ENCODE results near the gene PPP3CA. TPM values are rescaled to one million over a fixed set of nuclear protein-coding genes. Genes with fewer than 3 reads are reported as not detected.

The PPP3CA gene
- total RNA-seq, 2 experiments from 2014 or later, result 12.9 to 13.8 TPM

DNA sequence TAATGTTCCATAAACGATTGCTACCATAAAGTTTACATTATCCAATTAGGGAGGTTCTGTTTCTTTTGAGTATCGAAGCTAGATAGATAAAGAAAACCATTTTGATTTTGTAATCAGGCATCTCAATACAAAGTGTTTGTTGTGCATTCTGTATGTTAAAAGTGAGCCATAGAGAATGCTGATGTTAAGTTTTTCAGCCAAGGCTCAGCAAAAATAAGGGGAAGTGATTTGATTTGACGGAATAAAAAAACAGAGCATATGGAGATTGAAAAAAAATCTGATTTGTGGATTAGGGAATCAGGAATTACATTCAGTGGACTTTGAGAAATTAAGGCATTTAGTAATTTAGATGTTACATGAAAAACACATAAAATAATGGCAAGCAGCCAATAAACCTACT is 314.8 kb downstream of the PPP3CA start:
- ChIA-PET CTCF (no interaction called here), POLR2A (interaction anchor here (0.5 kb wide), 1 partner anchor 86 kb away, joined by 3 read pairs; no protein-coding TSS in a partner anchor)
- no peaks in the 10 kb centered on the region for H3K27me3 Mint-ChIP-seq
- no peaks in the 10 kb centered on the region for H3K9me3 Mint-ChIP-seq
- TF ChIP-seq, protein P1, sequence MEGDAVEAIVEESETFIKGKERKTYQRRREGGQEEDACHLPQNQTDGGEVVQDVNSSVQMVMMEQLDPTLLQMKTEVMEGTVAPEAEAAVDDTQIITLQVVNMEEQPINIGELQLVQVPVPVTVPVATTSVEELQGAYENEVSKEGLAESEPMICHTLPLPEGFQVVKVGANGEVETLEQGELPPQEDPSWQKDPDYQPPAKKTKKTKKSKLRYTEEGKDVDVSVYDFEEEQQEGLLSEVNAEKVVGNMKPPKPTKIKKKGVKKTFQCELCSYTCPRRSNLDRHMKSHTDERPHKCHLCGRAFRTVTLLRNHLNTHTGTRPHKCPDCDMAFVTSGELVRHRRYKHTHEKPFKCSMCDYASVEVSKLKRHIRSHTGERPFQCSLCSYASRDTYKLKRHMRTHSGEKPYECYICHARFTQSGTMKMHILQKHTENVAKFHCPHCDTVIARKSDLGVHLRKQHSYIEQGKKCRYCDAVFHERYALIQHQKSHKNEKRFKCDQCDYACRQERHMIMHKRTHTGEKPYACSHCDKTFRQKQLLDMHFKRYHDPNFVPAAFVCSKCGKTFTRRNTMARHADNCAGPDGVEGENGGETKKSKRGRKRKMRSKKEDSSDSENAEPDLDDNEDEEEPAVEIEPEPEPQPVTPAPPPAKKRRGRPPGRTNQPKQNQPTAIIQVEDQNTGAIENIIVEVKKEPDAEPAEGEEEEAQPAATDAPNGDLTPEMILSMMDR (IDR thresholded peaks at IDR 0.05), result no peak
- no peak overlapping the region for H3K4me3 Mint-ChIP-seq
- no peak overlapping the region for H3K27ac ChIP-seq (ENCODE audit: low read depth in 1 of 2, low read length in 2 of 2)
- intact Hi-C loops (cut with DNase I, micrococcal nuclease), result no loop called here
- H3K4me1 Mint-ChIP-seq (ENCODE audit: low read depth), result peaks cover 9% of the 10 kb centered on the region
- peaks cover 21% of the 10 kb centered on the region for H3K36me3 Mint-ChIP-seq (ENCODE audit: low read depth)
- H3K27me3 ChIP-seq (ENCODE audit: control insufficient read depth in 1 of 2, insufficient read depth in 2 of 2, low read length in 2 of 2), result no peaks in the 10 kb centered on the region
- H3K36me3 ChIP-seq (ENCODE audit: insufficient read depth, low read length), result peaks cover 6% of the 10 kb centered on the region
- no peak overlapping the region for H3K27ac Mint-ChIP-seq
- no peak for DNase-seq
- no peak overlapping the region for H3K4me3 ChIP-seq (ENCODE audit: low read length)
- H3K9me3 ChIP-seq (ENCODE audit: control insufficient read depth in 1 of 2, insufficient read depth in 1 of 2, low read length in 2 of 2), result no peaks in the 10 kb centered on the region
- no peak for ATAC-seq (ENCODE audit: poor library complexity)
- peaks cover 5% of the 10 kb centered on the region for H3K4me1 ChIP-seq (ENCODE audit: insufficient read depth, low read length)

DNA sequence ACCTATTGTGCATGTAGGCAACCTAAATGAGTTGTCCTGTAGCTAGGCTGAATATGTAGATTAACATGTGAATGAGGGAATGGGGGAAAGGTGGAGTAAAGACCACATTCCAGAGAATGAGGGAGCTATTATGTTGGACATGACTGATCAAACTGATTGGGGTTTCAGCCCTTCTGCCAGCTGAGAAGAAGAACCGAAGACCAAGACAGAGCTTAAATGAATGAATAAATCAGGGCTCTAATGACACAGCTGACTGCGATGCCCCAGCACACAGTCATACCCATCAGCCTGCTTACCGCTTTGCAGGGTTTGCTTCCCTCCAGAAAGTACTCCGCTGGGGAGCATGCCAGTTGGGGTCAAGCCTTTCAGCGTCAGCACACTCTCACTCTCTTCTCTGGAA is 315.4 kb downstream of the PPP3CA start:
- Histone ChIP-seq H3K27me3 (ENCODE audit: control insufficient read depth in 1 of 2, insufficient read depth in 2 of 2, low read length in 2 of 2) (no peaks in the 10 kb centered on the region), H3K4me1 (ENCODE audit: insufficient read depth, low read length) (peaks cover under 1% of the 10 kb centered on the region), H3K27ac (ENCODE audit: low read depth in 1 of 2, low read length in 2 of 2) (no peak overlapping the region), H3K36me3 (ENCODE audit: insufficient read depth, low read length) (peaks cover 6% of the 10 kb centered on the region), H3K4me3 (ENCODE audit: low read length) (no peak overlapping the region), H3K9me3 (ENCODE audit: control insufficient read depth in 1 of 2, insufficient read depth in 1 of 2, low read length in 2 of 2) (no peaks in the 10 kb centered on the region)
- Mint-ChIP-seq H3K4me1 (ENCODE audit: low read depth) (peaks cover 3% of the 10 kb centered on the region), H3K9me3 (no peaks in the 10 kb centered on the region), H3K27me3 (no peaks in the 10 kb centered on the region), H3K36me3 (ENCODE audit: low read depth) (peaks cover 22% of the 10 kb centered on the region), H3K4me3 (no peak overlapping the region), H3K27ac (no peak overlapping the region)
- DNase-seq (no peak), ATAC-seq (ENCODE audit: poor library complexity) (no peak)
- ChIA-PET CTCF (interaction anchor here (1.0 kb wide), 1 partner anchor 9 kb away, joined by 3 read pairs; no protein-coding TSS in a partner anchor), POLR2A (interaction anchor here (0.5 kb wide), 1 partner anchor 87 kb away, joined by 3 read pairs; no protein-coding TSS in a partner anchor)
- TF ChIP-seq, protein P1 (IDR thresholded peaks at IDR 0.05), result no peak
- intact Hi-C loops (cut with DNase I, micrococcal nuclease), result no loop called here

DNA sequence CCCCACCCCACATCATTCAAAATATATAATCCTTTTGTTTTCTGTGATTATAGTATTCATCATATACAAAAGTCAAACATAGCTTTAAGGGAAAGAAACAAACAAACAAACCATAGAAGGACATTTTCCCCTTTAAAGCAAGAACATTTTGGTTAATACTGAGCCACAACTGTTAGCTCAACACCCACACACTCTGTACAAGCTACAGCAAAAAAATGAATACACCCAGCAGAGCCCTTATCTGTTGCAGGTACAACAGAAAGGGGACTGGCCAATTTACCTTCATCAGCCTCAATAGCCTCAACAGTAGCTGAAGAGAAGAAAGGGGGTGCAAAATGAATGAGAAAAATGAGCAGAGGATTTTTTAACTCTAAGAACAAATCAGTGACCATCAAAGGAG is 318.4 kb downstream of the PPP3CA start:
- H3K4me3 Mint-ChIP-seq, result no peak overlapping the region
- Histone ChIP-seq H3K36me3 (ENCODE audit: insufficient read depth, low read length) (peaks cover 6% of the 10 kb centered on the region), H3K27me3 (ENCODE audit: control insufficient read depth in 1 of 2, insufficient read depth in 2 of 2, low read length in 2 of 2) (no peaks in the 10 kb centered on the region), H3K9me3 (ENCODE audit: control insufficient read depth in 1 of 2, insufficient read depth in 1 of 2, low read length in 2 of 2) (no peaks in the 10 kb centered on the region), H3K4me1 (ENCODE audit: insufficient read depth, low read length) (peaks cover 4% of the 10 kb centered on the region), H3K4me3 (ENCODE audit: low read length) (no peak overlapping the region), H3K27ac (ENCODE audit: low read depth in 1 of 2, low read length in 2 of 2) (no peak overlapping the region)
- H3K27me3 Mint-ChIP-seq, result no peaks in the 10 kb centered on the region
- CTCF ChIA-PET, result interaction anchor here (1.1 kb wide), 1 partner anchor 9 kb away, joined by 3 read pairs; no protein-coding TSS in a partner anchor
- TF ChIP-seq, protein P1 (IDR thresholded peaks at IDR 0.05), result no peak
- no peak for DNase-seq
- no peaks in the 10 kb centered on the region for H3K4me1 Mint-ChIP-seq (ENCODE audit: low read depth)
- ATAC-seq (ENCODE audit: poor library complexity), result no peak
- H3K36me3 Mint-ChIP-seq (ENCODE audit: low read depth), result peaks cover 36% of the 10 kb centered on the region
- no peak overlapping the region for H3K27ac Mint-ChIP-seq
- intact Hi-C loops (cut with DNase I, micrococcal nuclease), result no loop called here
- POLR2A ChIA-PET, result no interaction called here
- no peaks in the 10 kb centered on the region for H3K9me3 Mint-ChIP-seq

Measured in CD4-positive, alpha-beta T cell (primary cell).